Neural progenitor cell (in vitro differentiated cells): ENCODE measurements around the gene KLHL10. TPM values are rescaled to one million over a fixed set of nuclear protein-coding genes. Genes with fewer than 3 reads are reported as not detected.
A peak's percentile ranks its signal among the peaks of the same experiment; 100 is the strongest.

Experiments
- DNase-seq: peaks from one replicate; pipeline ENCODE4 v3.0.0-alpha.2; 2016; ENCODE audit warnings: low spot score
- H2AFZ ChIP-seq: fragments of 200-600 bp; sonication (generic); replicated peaks from 2 replicates; pipeline ENCODE4 v1.6.1; 2016; ENCODE audit warnings: antibody characterized with exemption
- H3F3A ChIP-seq: fragments of 200-600 bp; sonication (generic); 2 replicates; pipeline ENCODE4 v1.6.1; 2016; ENCODE audit warnings: antibody characterized with exemption, low read depth
- H3K27ac ChIP-seq: fragments of 200-600 bp; sonication (generic); 2 replicates; pipeline ENCODE4 v1.5.1; 2016; ENCODE audit warnings: mild to moderate bottlenecking
- H3K27me3 ChIP-seq: fragments of 200-600 bp; sonication (generic); 2 replicates; pipeline ENCODE4 v1.6.1; 2016; ENCODE audit warnings: mild to moderate bottlenecking, moderate library complexity
- H3K36me3 ChIP-seq: fragments of 200-600 bp; sonication (generic); 2 replicates; pipeline ENCODE4 v1.5.1; 2016
- H3K4me1 ChIP-seq: fragments of 200-600 bp; sonication (generic); 2 replicates; pipeline ENCODE4 v1.6.1; 2016; ENCODE audit warnings: mixed run types
- H3K4me2 ChIP-seq: fragments of 200-600 bp; sonication (generic); 2 replicates; pipeline ENCODE4 v1.6.1; 2016
- H3K4me3 ChIP-seq: fragments of 200-600 bp; sonication (generic); 2 replicates; pipeline ENCODE4 v1.5.1; 2016
- H3K79me2 ChIP-seq: fragments of 200-600 bp; sonication (generic); 2 replicates; pipeline ENCODE4 v1.6.1; 2016; ENCODE audit warnings: low read depth
- H3K9ac ChIP-seq: fragments of 200-600 bp; sonication (generic); 2 replicates; pipeline ENCODE4 v1.6.1; 2016
- H3K9me3 ChIP-seq: fragments of 200-600 bp; sonication (generic); 2 replicates; pipeline ENCODE4 v1.5.1; 2016; ENCODE audit warnings: low read depth
- H4K20me1 ChIP-seq: fragments of 200-600 bp; sonication (generic); 2 replicates; pipeline ENCODE4 v1.6.1; 2016; ENCODE audit warnings: low read depth
- H3K27ac Mint-ChIP-seq: 3 replicates; pipeline ENCODE4 v1.8.0; 2021; ENCODE audit warnings: mixed read lengths
- H3K27me3 Mint-ChIP-seq: 2 replicates; pipeline ENCODE4 v1.8.0; 2022; ENCODE audit warnings: low read depth, mild to moderate bottlenecking, inconsistent platforms, moderate library complexity, mixed read lengths; ENCODE audit not compliant: insufficient read depth
- H3K36me3 Mint-ChIP-seq: 3 replicates; pipeline ENCODE4 v1.8.0; 2021; ENCODE audit warnings: mixed read lengths
- H3K4me1 Mint-ChIP-seq: 3 replicates; pipeline ENCODE4 v1.8.0; 2021; ENCODE audit warnings: mixed read lengths
- H3K4me3 Mint-ChIP-seq: 3 replicates; pipeline ENCODE4 v1.8.0; 2021; ENCODE audit warnings: mild to moderate bottlenecking, moderate library complexity, mixed read lengths
- H3K9me3 Mint-ChIP-seq: 3 replicates; pipeline ENCODE4 v1.8.0; 2020; ENCODE audit warnings: mixed read lengths
- CTCF ChIP-seq: fragments of 200-600 bp; sonication (generic); IDR thresholded peaks from 2 replicates; pipeline ENCODE4 v1.5.1; 2017; ENCODE audit warnings: antibody characterized with exemption, mild to moderate bottlenecking
- EZH2 ChIP-seq: fragments of 200-600 bp; sonication (generic); IDR thresholded peaks from 2 replicates; pipeline ENCODE4 v1.6.1; 2017; ENCODE audit warnings: antibody characterized with exemption, mild to moderate bottlenecking, moderate library complexity
- EZH2phosphoT487 ChIP-seq: fragments of 200-600 bp; sonication (generic); IDR thresholded peaks from 2 replicates; pipeline ENCODE4 v1.6.1; 2017; ENCODE audit warnings: antibody characterized with exemption
- total RNA-seq: library from RNA; depleted of rRNA; stranded (reverse); fragments of >200 nt; gene quantifications from 2 replicates; pipeline ENCODE4 v1.2.3, GENCODE V29; 2015; ENCODE audit warnings: low replicate concordance

The KLHL10 gene
- total RNA-seq, 1 donor from 2014 or later = 0.65 TPM

DNA sequence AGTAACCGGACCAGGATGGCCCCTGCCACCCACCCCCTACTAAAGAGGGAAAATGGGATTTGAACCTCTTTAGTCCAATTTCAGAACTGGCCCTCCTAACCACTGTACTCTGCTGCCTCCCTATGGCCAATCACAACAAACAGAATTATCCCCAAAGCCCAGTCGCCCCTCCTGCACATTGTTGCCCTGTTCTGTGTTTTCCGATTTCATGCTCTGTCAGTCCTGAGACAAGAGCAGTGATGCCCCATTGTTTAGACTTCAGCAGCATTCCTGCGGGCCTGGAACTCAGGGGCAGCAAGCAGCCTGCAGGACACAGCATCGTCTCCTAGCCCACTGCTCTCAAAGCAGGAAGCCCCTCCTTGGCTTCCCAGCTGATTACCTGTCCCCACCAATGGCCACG lies 48.1 kb downstream of the KLHL10 start:
- H4K20me1 ChIP-seq = peaks cover 20% of the 10 kb centered on the region
- H3K27ac Mint-ChIP-seq = no peak overlapping the region

DNA sequence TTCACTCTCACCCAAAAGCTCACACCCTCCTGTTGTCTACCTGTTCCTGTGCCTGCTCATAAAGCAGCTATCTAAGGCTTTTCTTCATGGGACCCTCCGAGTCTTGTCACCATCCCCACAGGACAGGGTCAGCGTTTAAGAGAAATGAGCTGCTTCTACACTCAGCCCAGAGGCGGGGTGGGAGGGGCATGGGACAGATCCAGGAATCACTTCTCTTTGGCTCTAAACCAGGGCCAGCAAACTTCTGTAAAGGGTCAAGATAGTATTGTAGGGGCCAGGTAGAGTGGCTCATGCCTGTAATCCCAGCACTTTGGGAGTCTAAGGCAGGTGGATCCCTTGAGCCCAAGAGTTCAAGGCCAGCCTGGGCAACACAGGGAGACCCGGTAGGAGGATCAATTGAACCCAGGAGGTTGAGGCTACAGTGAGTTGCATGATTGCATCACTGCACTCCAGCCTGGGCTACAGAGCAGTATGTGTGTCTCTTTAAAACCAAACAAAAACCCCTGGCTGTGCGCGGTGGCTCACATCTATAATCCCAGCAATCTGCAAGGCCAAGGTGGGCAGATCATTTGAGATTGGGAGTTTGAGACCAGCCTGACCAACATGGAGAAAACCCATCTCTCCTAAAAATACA lies 50.8 kb downstream of the KLHL10 start:
- no peak for TF ChIP-seq EZH2
- Histone ChIP-seq H4K20me1 (peaks cover 20% of the 10 kb centered on the region), H3K36me3 (peaks cover 30% of the 10 kb centered on the region), H3K9me3 (no peaks in the 10 kb centered on the region), H3K4me2 (no peak overlapping the region), H3K9ac (no peak overlapping the region), H3K79me2 (peaks cover 15% of the 10 kb centered on the region), H3K27me3 (no peaks in the 10 kb centered on the region), H3K27ac (no peak overlapping the region), H3K4me3 (no peak overlapping the region), H3K4me1 (peaks cover 6% of the 10 kb centered on the region), H3F3A (peaks cover 48% of the 10 kb centered on the region), H2AFZ (no peak overlapping the region)
- Mint-ChIP-seq H3K27ac (peak overlapping the region; percentile 30), H3K27me3 (peaks cover 2% of the 10 kb centered on the region), H3K36me3 (peaks cover 39% of the 10 kb centered on the region), H3K4me3 (peak overlapping the region; percentile 66), H3K9me3 (no peaks in the 10 kb centered on the region), H3K4me1 (peaks cover 11% of the 10 kb centered on the region)
- DNase-seq = no peak

More for the DNA sequence above, 48.1 kb downstream of the KLHL10 start:
- Histone ChIP-seq H3K9me3 (no peaks in the 10 kb centered on the region), H2AFZ (no peak overlapping the region), H3K4me1 (peaks cover 6% of the 10 kb centered on the region), H3K4me2 (peak overlapping the region; percentile 64), H3K36me3 (peaks cover 31% of the 10 kb centered on the region), H3K79me2 (peaks cover 21% of the 10 kb centered on the region), H3K4me3 (no peak overlapping the region), H3F3A (peaks cover 64% of the 10 kb centered on the region), H3K9ac (no peak overlapping the region), H3K27ac (peak overlapping the region; percentile 74), H3K27me3 (no peaks in the 10 kb centered on the region)
- Mint-ChIP-seq H3K27me3 (no peaks in the 10 kb centered on the region), H3K36me3 (peaks cover 37% of the 10 kb centered on the region), H3K4me1 (peaks cover 11% of the 10 kb centered on the region), H3K4me3 (no peak overlapping the region), H3K9me3 (no peaks in the 10 kb centered on the region)
- TF ChIP-seq EZH2 = no peak
- TF ChIP-seq EZH2phosphoT487 = no peak
- peak; percentile 64 for TF ChIP-seq CTCF
- DNase-seq = peak; percentile 90

DNA sequence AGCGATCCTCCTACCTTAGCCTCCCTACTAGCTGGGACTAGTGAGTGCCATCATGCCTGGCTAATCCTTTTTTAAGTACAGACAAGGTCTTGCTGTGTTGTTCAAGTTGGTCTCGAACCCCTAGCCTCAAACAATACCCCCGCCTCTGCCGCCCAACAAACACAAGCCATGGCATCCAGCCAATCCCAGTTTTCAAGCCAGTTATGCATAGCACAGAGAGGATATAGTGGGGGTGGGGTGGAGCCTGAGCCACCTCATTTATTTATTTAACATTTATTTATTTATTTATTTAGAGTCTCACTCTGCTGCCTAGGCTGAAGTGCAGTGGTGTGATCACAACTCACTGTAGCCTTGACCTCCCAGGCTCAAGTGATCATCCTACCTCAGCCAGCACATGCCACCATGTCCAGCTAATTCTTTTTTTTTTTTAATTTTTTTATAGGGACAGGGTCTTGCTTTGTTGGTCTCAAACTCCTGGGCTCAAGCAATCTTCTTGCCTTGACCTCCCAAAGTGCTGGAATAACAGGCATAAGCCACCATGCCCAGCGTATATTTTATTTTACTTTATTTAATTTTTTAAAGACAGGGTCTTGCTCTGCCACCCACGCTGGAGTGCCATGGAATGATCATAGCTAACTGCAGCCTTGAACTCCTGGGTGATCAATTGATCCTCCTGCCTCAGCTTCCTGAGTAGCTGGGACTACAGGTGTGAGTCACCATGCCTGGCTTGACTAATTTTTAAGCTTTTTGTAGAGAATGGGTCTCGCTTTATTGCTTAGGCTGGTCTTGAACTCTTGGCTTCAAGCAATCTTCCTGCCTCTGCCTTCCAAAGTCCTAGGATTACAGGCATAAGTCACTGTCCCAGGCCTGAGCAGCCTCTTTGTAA lies 53.8 kb downstream of the KLHL10 start:
- H3K36me3 Mint-ChIP-seq = peaks cover 35% of the 10 kb centered on the region
- Histone ChIP-seq H3K27ac (no peak overlapping the region), H3K36me3 (peaks cover 12% of the 10 kb centered on the region)

More for the DNA sequence above, 53.8 kb downstream of the KLHL10 start:
- H3K4me3 ChIP-seq = no peak overlapping the region
- peaks cover 6% of the 10 kb centered on the region for H4K20me1 ChIP-seq
- TF ChIP-seq EZH2 = no peak
- no peak for TF ChIP-seq CTCF
- TF ChIP-seq EZH2phosphoT487 = no peak
- Mint-ChIP-seq H3K4me1 (peaks cover 11% of the 10 kb centered on the region), H3K27ac (no peak overlapping the region), H3K27me3 (peaks cover 2% of the 10 kb centered on the region), H3K9me3 (no peaks in the 10 kb centered on the region), H3K4me3 (no peak overlapping the region)
- H3K27me3 ChIP-seq = no peaks in the 10 kb centered on the region
- H3K9ac ChIP-seq = no peak overlapping the region
- peaks cover under 1% of the 10 kb centered on the region for H3K4me1 ChIP-seq
- no peak overlapping the region for H3K4me2 ChIP-seq
- no peak for DNase-seq
- no peak overlapping the region for H2AFZ ChIP-seq
- H3F3A ChIP-seq = peaks cover 21% of the 10 kb centered on the region
- peaks cover 6% of the 10 kb centered on the region for H3K79me2 ChIP-seq
- no peaks in the 10 kb centered on the region for H3K9me3 ChIP-seq
